ENCODE results near the gene FAM120A.

Gene FAM120A

GRCh38 chr9:93578844-93579243 lies 127.4 kb downstream of the FAM120A start:
- Histone ChIP-seq H3K27ac (ENCODE audit: insufficient read depth, low read length, poor library complexity, severe bottlenecking) (no peak overlapping the region), H3K36me3 (ENCODE audit: control insufficient read depth, insufficient read depth, low read length) (no peaks in the 10 kb centered on the region), H3K9me3 (ENCODE audit: control insufficient read depth, low read length) (no peaks in the 10 kb centered on the region), H3K4me3 (ENCODE audit: insufficient read depth, low read depth, low read length, poor library complexity, severe bottlenecking) (no peak overlapping the region), H3K27me3 (replicated peaks; ENCODE audit: control insufficient read depth, insufficient read depth, low read length, poor library complexity, severe bottlenecking) (no peaks in the 10 kb centered on the region), H3K4me1 (ENCODE audit: control insufficient read depth, insufficient read depth, low read length, poor library complexity, severe bottlenecking) (peaks cover 23% of the 10 kb centered on the region)
- no peak for DNase-seq

DNA sequence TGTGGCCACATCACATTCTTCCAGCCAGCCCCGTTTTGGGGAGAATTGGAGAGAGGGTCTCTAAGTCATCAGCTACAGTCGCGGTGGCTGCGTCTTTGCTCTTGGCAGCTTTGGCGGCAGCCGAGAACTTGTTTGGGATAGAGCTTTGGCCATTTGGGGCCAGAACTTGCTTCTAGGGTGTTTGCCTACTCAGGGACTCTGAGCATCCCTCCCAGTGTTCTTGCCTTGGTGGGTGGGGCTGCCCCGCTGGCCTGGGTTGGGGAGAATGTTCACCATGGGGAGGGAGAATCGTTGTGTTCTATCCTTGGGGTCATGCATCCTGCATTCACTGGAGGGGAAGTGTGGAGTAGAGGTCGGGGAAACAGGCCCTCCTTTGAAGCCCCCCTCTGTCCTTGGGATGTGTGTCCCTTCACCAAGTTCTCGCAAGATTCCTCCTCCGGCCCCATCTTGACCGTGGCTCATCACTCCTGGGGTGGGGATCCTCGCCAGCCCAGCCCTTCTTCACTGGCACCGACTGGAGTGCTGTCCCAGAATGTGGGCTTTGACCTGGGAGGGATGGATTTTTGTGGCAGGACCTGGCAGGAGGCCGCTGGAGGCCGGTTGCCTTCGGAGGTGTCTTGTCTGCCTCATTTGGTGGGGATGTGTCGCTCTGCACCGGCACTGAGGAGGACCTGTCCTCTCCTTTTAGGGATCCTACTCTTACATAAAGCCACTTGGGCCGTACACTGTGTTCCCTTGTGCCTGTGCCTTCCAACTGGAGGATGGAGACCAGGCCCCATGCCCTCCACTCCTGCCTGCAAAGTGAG lies 128.4 kb downstream of the FAM120A start:
- Histone ChIP-seq H3K4me3 (ENCODE audit: insufficient read depth, low read depth, low read length, poor library complexity, severe bottlenecking) (no peak overlapping the region), H3K36me3 (ENCODE audit: control insufficient read depth, insufficient read depth, low read length) (no peaks in the 10 kb centered on the region), H3K9me3 (ENCODE audit: control insufficient read depth, low read length) (no peaks in the 10 kb centered on the region), H3K27ac (ENCODE audit: insufficient read depth, low read length, poor library complexity, severe bottlenecking) (no peak overlapping the region), H3K27me3 (replicated peaks; ENCODE audit: control insufficient read depth, insufficient read depth, low read length, poor library complexity, severe bottlenecking) (no peaks in the 10 kb centered on the region), H3K4me1 (ENCODE audit: control insufficient read depth, insufficient read depth, low read length, poor library complexity, severe bottlenecking) (peaks cover 22% of the 10 kb centered on the region)
- no peak for DNase-seq

DNA sequence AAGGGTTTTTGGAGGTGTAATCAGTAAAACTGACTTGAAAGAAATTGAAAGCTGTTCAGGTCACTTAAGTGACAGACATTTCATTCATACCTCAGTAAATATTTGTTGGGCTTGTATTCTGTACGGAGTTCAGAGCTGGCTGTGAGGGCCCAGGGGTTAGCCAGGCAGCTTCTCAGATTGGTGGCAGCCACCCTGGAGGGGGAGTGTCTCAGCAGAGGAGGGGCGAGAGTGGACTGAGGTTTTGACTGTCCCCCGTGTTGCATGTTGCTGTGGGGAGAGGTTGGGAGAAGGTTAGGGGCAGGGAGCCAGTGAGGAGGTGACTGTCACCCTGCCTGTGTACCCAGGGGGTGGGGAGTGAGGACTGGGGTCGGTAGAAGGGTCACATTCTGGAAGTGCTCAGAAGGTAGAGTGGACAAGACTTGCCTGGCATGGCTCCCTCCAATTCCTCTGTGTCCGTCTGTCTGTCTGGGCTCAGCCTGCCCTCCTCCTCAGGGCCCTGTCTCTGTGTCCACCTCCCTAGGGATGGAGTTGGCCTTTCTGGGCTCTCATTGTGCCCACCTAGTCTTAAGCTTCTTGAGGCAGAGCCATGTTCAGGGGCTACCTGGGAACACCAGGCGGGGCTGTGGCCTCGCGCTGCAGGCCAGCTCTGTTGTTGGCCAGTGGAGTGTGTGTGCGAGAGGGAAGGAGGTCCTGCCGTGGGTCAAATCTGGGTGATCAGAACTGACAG lies 129.3 kb downstream of the FAM120A start:
- Histone ChIP-seq H3K27me3 (replicated peaks; ENCODE audit: control insufficient read depth, insufficient read depth, low read length, poor library complexity, severe bottlenecking) (no peaks in the 10 kb centered on the region), H3K9me3 (ENCODE audit: control insufficient read depth, low read length) (no peaks in the 10 kb centered on the region), H3K4me1 (ENCODE audit: control insufficient read depth, insufficient read depth, low read length, poor library complexity, severe bottlenecking) (peaks cover 14% of the 10 kb centered on the region), H3K4me3 (ENCODE audit: insufficient read depth, low read depth, low read length, poor library complexity, severe bottlenecking) (no peak overlapping the region), H3K27ac (ENCODE audit: insufficient read depth, low read length, poor library complexity, severe bottlenecking) (no peak overlapping the region), H3K36me3 (ENCODE audit: control insufficient read depth, insufficient read depth, low read length) (no peaks in the 10 kb centered on the region)
- DNase-seq = no peak

- H3K27ac ChIP-seq (ENCODE audit: insufficient read depth, low read length, poor library complexity, severe bottlenecking) = no peak overlapping the region
- no peaks in the 10 kb centered on the region for H3K9me3 ChIP-seq (ENCODE audit: control insufficient read depth, low read length)
- no peak for DNase-seq
- no peak overlapping the region for H3K4me3 ChIP-seq (ENCODE audit: insufficient read depth, low read depth, low read length, poor library complexity, severe bottlenecking)
- peaks cover 18% of the 10 kb centered on the region for H3K4me1 ChIP-seq (ENCODE audit: control insufficient read depth, insufficient read depth, low read length, poor library complexity, severe bottlenecking)
- no peaks in the 10 kb centered on the region for H3K36me3 ChIP-seq (ENCODE audit: control insufficient read depth, insufficient read depth, low read length)
- no peaks in the 10 kb centered on the region for H3K27me3 ChIP-seq (replicated peaks; ENCODE audit: control insufficient read depth, insufficient read depth, low read length, poor library complexity, severe bottlenecking)
Measured at GRCh38 chr9:93582115-93582514, 130.6 kb downstream of the FAM120A start.

GRCh38 chr9:93582550-93582949 lies 131.1 kb downstream of the FAM120A start:
- no peak for DNase-seq
- Histone ChIP-seq H3K4me1 (ENCODE audit: control insufficient read depth, insufficient read depth, low read length, poor library complexity, severe bottlenecking) (peaks cover 15% of the 10 kb centered on the region), H3K27me3 (replicated peaks; ENCODE audit: control insufficient read depth, insufficient read depth, low read length, poor library complexity, severe bottlenecking) (no peaks in the 10 kb centered on the region), H3K27ac (ENCODE audit: insufficient read depth, low read length, poor library complexity, severe bottlenecking) (no peak overlapping the region), H3K9me3 (ENCODE audit: control insufficient read depth, low read length) (no peaks in the 10 kb centered on the region), H3K36me3 (ENCODE audit: control insufficient read depth, insufficient read depth, low read length) (no peaks in the 10 kb centered on the region), H3K4me3 (ENCODE audit: insufficient read depth, low read depth, low read length, poor library complexity, severe bottlenecking) (no peak overlapping the region)

DNA sequence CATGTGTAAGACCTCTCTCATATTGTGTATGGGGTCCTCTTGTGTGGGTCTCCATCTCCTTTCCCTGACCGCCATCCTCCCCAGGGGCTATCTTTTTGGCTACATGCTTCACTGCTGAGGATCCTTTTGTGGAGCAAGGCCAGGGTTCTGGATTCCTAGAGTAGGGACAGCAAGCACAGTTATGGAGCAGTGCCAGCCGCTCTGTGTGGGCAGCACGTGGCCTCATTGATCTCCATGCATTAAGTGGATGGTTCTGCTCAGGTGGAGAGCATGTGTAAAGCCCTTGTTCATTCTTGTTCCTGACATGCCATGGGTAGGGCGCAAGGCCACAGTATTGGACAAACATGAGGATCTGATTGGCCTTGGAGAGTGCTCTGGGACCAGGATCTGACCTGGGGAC lies 133.8 kb downstream of the FAM120A start:
- H3K27ac ChIP-seq (ENCODE audit: insufficient read depth, low read length, poor library complexity, severe bottlenecking) = no peak overlapping the region
- no peak for DNase-seq
- no peaks in the 10 kb centered on the region for H3K9me3 ChIP-seq (ENCODE audit: control insufficient read depth, low read length)
- H3K4me3 ChIP-seq (ENCODE audit: insufficient read depth, low read depth, low read length, poor library complexity, severe bottlenecking) = no peak overlapping the region
- H3K4me1 ChIP-seq (ENCODE audit: control insufficient read depth, insufficient read depth, low read length, poor library complexity, severe bottlenecking) = peaks cover 8% of the 10 kb centered on the region
- no peaks in the 10 kb centered on the region for H3K36me3 ChIP-seq (ENCODE audit: control insufficient read depth, insufficient read depth, low read length)
- H3K27me3 ChIP-seq (replicated peaks; ENCODE audit: control insufficient read depth, insufficient read depth, low read length, poor library complexity, severe bottlenecking) = no peaks in the 10 kb centered on the region

- DNase-seq = no peak
- Histone ChIP-seq H3K36me3 (ENCODE audit: control insufficient read depth, insufficient read depth, low read length) (no peaks in the 10 kb centered on the region), H3K9me3 (ENCODE audit: control insufficient read depth, low read length) (no peaks in the 10 kb centered on the region), H3K27me3 (replicated peaks; ENCODE audit: control insufficient read depth, insufficient read depth, low read length, poor library complexity, severe bottlenecking) (no peaks in the 10 kb centered on the region), H3K4me3 (ENCODE audit: insufficient read depth, low read depth, low read length, poor library complexity, severe bottlenecking) (no peak overlapping the region), H3K27ac (ENCODE audit: insufficient read depth, low read length, poor library complexity, severe bottlenecking) (no peak overlapping the region), H3K4me1 (ENCODE audit: control insufficient read depth, insufficient read depth, low read length, poor library complexity, severe bottlenecking) (peaks cover 8% of the 10 kb centered on the region)
Measured at GRCh38 chr9:93585695-93586094, 134.2 kb downstream of the FAM120A start.

DNA sequence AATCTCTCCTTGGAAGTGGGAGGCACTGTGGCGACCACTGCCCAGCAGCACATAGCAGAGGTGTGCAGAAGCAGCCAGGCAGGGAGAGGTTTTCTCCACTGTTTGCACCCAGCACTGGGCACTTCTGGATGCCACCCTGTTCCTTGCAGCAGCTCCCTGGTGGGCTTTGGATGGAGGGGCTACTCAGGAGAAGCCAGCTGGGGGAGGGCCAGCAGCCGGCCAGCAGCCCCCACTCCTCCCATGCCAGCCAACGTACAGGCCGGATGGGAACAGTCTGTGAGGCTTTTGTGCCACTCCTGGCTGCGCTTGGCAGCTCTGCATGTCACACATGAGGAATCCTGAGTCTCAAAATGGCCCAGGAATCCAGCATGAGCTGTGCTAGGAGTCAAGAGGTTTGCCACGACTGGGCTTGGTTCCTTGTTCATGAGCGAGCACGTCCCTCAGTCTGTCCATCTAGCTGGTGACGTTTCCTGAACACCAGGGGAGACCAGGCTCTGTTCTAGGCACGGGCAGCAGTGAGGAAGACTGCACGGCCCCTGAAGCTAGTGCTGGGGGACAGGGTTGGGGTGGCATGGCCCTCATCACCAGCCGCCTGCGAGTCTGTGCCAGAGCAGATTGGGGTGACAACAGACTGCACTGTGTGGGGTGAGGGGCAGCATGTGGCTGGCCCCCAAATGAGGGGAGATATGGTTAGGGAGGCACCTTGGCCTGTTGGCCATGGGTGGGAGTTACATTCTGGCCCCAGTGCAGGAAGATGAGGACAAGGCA lies 135.0 kb downstream of the FAM120A start:
- no peak for DNase-seq
- Histone ChIP-seq H3K4me3 (ENCODE audit: insufficient read depth, low read depth, low read length, poor library complexity, severe bottlenecking) (no peak overlapping the region), H3K36me3 (ENCODE audit: control insufficient read depth, insufficient read depth, low read length) (no peaks in the 10 kb centered on the region), H3K9me3 (ENCODE audit: control insufficient read depth, low read length) (no peaks in the 10 kb centered on the region), H3K27ac (ENCODE audit: insufficient read depth, low read length, poor library complexity, severe bottlenecking) (no peak overlapping the region), H3K4me1 (ENCODE audit: control insufficient read depth, insufficient read depth, low read length, poor library complexity, severe bottlenecking) (peaks cover 8% of the 10 kb centered on the region), H3K27me3 (replicated peaks; ENCODE audit: control insufficient read depth, insufficient read depth, low read length, poor library complexity, severe bottlenecking) (no peaks in the 10 kb centered on the region)

GRCh38 chr9:93587284-93587650 lies 135.8 kb downstream of the FAM120A start:
- Histone ChIP-seq H3K27ac (ENCODE audit: insufficient read depth, low read length, poor library complexity, severe bottlenecking) (no peak overlapping the region), H3K9me3 (ENCODE audit: control insufficient read depth, low read length) (no peaks in the 10 kb centered on the region), H3K27me3 (replicated peaks; ENCODE audit: control insufficient read depth, insufficient read depth, low read length, poor library complexity, severe bottlenecking) (no peaks in the 10 kb centered on the region), H3K36me3 (ENCODE audit: control insufficient read depth, insufficient read depth, low read length) (no peaks in the 10 kb centered on the region), H3K4me1 (ENCODE audit: control insufficient read depth, insufficient read depth, low read length, poor library complexity, severe bottlenecking) (peaks cover 8% of the 10 kb centered on the region), H3K4me3 (ENCODE audit: insufficient read depth, low read depth, low read length, poor library complexity, severe bottlenecking) (no peak overlapping the region)
- DNase-seq = no peak
